Measurements from ENCODE around the gene CHRNB4.

DNA sequence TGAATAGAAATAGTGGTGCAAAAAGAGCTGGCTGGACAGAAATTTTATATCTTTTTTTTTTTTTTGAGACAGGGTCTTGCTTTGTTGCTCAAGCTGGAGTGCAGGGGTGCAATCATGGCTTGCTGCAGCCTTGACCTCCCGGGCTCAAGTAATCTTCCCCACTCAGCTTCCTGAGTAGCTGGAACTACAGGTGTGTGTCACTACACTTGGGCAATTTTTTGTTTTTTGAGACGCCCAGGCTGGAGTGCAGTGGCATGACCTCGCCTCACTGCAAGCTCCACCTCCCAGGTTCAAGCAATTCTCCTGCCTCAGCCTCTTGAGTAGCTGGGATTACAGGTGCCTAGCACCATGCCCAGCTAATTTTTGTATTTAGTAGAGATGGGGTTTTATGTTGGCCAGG lies 42.7 kb downstream of the CHRNB4 start:
- TF ChIP-seq, protein P1, sequence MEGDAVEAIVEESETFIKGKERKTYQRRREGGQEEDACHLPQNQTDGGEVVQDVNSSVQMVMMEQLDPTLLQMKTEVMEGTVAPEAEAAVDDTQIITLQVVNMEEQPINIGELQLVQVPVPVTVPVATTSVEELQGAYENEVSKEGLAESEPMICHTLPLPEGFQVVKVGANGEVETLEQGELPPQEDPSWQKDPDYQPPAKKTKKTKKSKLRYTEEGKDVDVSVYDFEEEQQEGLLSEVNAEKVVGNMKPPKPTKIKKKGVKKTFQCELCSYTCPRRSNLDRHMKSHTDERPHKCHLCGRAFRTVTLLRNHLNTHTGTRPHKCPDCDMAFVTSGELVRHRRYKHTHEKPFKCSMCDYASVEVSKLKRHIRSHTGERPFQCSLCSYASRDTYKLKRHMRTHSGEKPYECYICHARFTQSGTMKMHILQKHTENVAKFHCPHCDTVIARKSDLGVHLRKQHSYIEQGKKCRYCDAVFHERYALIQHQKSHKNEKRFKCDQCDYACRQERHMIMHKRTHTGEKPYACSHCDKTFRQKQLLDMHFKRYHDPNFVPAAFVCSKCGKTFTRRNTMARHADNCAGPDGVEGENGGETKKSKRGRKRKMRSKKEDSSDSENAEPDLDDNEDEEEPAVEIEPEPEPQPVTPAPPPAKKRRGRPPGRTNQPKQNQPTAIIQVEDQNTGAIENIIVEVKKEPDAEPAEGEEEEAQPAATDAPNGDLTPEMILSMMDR (IDR thresholded peaks at IDR 0.05) = no peak
- TF ChIP-seq POLR2AphosphoS5 (IDR thresholded peaks at IDR 0.05) (no peak), POLR2A (IDR thresholded peaks at IDR 0.05) (no peak), EP300 (IDR thresholded peaks at IDR 0.05; ENCODE audit: low read depth) (no peak)
